GDM1 (cell line): ENCODE measurements around the gene TP73.

Experiments used
- DNase-seq: peaks from one replicate; lab custom pipeline; 2025; lab: John Stamatoyannopoulos, UW

The TP73 gene

DNA sequence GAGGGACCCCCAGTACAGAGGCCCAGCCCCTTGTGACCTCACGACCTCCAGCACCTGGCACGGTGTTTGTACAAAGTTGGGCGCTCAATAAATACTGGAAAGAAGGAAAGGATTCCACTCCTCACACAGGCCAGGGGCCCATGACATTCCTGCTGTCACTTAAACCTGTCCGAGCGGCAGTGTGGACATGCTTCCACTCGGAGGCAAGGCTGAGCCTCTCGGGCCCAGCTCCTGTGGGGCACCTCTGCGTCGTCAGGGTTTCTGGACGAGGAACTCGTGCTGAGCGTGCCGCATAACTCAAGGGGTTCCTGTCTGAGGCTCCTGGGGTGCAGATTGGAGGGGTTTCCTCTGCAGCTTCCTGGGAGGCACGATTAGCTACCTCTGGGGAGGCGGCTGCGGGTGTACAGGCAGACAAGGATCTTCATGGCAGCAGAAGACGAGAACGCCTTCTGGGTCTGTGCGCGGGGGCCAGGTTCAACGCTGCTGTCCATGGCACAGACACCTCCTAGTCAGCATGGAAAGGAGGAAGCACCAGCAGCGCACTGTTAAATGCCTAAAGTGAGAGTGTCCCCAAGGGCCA is 116.6 kb downstream of the TP73 start:
- DNase-seq: no peak

DNA sequence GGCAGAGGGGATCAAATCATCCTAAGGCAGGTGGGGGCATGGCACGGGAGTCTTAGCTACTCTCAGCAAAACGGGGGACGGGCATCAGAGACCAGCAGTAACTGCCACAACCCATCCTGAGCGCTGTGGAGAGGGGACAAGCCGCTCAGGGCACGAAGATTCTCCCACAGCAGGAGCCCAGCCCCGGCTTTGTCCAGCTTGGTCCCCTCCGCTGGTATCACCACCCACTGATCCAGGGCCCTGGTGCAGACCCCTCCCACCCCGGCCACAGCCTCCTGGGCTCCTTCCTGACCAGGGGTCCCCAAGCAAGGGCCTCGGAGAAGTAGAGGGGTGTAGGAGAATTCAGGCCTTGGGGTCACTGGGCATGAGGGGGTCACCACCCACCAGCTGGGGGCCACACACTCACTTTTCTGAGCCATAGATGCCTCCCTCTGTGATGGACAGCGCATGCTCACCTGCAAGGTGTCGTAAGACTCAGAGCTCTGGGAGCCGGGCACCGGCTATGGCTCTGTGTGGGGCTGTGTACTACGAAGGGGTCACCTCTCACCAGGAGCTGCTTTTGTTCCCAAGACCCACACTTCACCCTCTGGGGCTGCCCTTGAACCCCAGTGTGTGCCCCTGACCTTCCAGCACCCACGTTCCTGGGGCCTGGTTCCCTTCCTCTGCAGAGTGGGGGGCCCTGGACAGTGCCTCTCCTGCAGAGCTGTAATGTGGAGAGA is 117.9 kb downstream of the TP73 start:
- DNase-seq: no peak

DNA sequence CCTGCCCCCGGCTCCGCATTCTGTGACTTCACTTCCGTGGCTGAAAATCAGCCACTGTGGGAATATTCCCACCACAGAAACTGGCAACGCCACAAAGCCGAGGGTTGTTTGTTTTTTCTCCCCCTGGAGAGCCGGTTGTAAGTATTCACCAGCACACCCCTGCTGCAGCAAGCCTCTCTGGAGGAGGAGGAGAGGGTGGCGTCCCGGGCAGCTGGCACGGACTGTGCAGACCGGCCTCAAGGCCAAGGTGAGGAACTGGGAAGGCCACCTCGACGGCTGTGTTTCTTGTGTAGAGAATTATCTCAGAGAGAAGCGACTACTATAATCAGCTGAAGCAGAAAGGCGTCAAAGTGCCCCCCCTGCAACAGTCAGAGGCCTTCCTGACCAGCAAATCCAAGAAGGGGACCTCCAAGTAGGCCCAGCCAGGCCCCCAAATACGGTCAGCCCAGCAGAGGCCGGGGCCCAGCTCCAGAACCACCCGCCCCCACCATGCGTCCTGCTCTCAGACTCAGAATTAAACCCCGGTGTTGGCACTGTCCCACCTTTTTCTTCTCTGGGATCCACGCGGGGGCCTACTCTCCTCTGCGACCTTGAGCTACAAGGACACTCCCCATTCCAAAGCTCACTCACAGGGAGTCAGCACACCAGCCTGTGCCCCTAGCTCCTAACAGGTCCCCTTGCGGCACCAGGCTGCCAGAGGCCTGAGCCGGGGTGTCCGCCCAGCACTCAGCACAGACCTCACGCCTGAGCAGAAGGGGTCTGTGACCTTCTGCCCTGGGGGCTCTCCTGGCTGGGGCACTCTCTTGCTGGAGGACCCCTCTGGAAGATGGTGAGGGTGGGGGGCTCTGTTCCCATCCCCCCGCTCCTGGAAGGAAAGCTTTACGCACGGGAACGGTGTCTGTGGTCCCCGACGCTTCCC is 119.1 kb downstream of the TP73 start:
- no peak for DNase-seq

DNA sequence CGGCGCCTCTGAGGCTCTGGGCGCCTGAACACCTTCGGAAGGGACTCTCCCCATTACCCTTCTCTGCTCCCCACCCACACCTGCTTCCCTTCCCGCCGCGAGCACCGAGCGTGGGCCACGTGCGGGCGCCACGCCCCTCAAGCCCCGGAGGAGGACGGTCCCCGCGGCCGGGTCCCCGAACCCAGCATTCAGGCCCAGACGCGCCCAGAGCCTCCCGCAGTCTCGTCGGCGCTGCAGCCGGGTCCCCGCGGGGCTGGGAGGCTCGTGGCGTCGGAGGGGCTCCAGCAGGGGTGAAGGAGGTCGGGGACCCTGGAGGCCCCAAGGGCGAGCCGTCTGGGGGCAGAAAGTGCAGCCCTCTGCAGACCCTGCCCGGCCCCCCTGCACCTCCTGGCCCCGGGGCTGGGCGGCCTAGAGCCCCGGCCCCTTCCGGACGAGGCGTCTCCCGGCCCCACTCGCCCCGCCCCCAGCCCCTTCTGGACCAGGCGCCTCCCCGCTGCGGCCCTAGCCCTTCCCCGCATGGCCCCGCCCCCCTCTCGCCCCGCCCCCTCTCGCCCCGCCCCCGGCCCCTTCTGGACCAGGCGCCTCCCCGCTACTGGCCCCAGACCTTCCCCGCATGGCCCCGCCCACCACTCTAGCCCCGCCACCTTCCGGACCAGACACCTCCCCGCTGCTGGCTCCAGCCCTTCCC is 119.9 kb downstream of the TP73 start:
- DNase-seq: peak; percentile 73

DNA sequence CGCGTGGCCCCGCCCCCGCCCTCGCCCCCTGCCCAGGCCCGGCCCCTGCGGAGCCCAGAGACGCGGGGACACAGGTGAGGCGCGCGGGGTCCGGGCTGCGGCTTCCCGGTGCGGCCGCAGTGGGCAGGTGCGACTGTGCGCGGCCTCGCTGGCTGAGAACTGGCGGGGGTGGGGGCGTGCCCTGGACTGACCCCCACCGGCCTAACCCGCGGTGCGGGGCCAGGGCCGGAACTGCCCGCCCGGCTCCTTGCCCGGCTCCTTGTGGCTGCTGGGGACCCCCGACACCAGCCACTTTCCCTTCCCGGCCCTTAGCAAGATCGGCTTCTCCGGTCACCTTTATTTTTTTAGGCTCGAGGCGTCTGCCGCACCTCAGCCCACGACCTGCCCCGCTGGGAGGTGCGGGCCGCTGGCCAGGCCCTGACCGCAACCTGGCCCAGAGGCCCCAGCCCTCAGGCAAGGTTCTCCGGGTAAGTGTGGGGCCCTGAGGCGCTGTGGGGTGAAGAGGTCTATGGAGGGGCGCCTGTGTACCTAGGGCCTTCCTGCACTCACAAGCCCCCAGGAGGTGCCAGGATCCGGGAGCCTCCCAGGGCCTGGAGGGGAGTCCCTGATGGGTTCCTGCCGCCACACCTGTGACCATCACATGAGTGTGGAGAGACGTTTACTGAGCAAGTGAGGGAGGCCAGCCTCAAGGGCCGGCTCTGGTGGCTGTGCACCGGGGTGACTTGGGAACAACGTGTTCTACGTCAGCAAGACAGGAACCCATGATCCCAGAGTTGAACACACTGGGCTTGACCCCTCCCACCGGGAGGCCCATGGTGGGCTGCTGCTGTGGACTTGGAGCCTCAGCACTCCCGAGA is 120.6 kb downstream of the TP73 start, which contains the start of gene SMIM1:
Gene SMIM1, plus strand, starts transcription at position 35 of the 857 bp plus-strand sequence. CDS start 2,625 bp downstream, outside the sequence.
- no peak for DNase-seq

DNA sequence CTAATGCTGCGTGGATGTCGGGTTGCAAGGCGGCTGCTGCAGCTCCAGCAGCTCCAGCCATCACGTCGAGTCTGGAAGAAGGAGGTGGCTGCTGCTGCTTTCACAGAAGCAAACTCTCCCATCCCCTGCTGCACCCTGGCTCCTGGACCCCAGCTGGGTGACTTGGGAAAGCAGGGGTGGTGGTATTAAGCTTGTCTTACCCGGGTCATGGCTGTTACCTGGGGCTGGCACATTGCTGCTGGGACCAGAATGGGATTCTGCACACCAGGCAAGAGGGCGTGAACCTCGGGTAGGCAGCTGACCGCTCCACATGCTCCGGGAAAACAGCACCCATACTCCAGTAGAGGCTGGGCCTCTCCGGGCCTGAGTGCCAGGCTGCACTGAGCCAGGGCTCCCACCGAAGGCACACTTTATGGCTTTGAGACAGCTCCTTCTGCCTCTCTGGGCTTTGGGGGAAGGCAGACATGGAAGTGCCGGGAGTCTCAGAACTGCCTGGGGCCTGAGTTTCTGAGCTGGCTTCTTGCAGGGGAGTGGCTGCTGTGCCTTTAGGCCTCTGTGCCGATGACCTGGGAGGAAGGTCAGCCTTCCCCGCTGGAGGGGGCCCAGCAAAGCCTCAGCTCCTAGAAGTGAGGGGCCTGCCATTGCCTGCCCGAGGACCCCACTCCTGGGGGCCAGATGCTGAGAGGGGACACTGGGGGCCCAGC is 121.4 kb downstream of the TP73 start:
- DNase-seq: no peak

DNA sequence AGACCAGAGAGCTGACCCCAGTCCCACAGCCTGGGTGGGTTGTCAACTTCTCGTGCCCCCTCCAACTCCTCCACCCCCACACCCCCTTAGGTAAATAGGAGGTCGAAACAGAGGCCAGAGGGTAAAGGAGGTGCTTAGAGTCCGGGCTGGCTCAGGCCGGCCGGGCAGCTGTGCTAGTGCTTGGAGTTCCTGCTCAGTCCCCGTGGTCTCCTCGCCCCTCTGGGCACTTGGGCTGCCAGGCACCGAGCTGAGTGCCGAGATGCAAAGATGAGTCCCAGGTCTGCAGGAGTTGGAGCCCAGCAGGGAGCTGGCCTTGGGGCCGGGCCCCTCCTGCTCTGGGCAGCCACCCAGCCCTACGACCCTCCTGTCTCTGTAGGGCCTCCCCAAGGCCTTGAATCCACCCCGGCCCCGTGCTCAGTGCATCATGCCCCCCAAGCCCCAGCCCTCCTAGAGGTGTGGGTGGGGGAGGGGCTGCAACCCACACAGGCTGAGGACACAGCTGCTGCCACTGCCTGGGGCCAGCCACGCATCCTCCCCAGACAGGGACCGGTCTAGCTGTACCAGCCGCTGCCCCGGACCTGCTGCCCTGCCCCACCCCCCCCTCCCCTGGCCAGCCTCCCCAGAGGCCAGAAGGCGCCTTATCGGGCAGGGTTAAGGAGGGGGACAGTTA is 122.1 kb downstream of the TP73 start:
- no peak for DNase-seq

DNA sequence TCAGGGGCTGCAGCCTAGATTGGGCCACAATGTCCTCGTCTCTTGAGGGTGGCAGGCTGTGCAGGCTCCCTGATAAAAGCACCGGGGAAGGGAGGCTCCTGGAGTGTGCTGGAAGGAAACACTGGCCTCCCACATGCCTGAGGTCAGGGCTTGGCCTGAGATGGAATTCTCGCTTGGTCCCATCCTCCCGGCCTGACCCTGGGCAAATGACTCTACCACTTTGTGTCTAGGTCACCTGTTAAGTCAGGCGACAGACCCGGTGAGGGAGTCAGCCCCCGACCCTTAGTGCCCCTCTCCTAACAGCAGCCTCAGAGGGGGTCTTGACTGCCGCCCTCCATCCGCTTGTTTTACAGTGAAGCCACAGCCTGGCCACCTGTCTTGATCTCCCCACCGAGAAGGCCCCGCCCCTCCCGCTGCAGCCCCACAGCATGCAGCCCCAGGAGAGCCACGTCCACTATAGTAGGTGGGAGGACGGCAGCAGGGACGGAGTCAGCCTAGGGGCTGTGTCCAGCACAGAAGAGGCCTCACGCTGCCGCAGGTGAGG is 122.7 kb downstream of the TP73 start:
- DNase-seq: no peak

DNA sequence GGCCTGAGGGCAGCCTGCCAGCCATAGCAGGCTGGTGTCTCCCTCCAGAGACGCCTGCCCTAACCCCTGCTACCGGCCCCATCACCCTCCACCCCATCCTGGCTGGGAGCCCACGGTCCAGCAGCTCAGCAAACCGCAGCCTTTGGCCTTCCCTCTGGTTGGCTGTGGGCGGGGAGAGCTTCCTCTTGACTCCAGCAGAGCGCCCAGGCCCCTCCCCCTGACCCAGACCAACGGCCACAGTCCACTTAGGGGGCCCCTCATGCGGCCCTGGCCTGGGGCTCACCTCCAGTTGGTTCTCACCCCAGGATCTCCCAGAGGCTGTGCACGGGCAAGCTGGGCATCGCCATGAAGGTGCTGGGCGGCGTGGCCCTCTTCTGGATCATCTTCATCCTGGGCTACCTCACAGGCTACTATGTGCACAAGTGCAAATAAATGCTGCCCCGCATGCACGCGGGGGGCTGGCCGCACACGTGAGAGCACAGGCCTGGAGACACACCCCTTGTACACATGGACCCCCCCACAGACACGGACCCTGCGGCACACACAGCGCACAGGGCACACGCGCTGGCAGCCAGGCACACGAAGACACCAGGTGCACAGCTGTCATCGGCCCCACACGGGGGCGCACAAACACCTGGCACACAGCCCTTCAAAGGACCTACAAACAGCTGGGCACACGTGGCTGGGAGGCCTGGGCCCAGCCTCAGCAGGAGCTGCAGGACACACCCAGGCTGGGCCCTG is 123.3 kb downstream of the TP73 start:
- DNase-seq: no peak

DNA sequence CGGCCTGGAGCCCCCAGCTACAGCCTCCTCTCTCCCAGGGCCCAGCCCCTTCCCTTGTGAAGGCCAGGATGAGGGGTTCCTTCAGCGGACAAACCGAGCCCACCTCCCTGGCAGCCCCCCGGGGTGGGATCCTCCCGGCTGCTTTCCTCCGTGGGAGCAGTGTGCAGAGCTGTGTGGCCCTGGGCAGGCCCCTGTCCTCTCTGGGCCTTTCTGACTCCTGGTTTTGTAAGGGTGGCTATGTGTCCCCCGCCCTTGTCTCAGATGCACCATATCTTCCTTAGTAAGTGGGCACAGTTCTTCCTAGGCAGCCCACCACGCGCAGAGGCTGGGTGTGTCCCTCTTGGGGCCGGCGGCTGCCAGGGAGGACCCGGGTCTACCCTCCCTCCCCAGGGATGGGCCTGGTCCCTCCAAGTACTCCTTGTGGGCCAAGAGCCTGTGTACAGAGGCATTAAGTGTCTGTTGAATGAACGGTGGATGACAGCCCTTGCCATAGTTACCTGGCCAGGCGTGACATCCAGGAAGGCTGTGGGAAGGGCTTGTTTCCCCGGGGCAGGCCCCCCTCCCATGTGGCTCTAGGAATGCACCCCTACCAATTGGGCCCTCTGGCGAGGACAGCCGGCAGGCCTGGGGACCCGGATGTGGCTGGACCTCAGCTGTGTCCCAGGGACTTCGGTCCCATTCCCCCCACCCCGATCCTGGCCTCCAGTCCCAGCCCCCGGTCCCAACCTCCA is 124.1 kb downstream of the TP73 start:
- no peak for DNase-seq

DNA sequence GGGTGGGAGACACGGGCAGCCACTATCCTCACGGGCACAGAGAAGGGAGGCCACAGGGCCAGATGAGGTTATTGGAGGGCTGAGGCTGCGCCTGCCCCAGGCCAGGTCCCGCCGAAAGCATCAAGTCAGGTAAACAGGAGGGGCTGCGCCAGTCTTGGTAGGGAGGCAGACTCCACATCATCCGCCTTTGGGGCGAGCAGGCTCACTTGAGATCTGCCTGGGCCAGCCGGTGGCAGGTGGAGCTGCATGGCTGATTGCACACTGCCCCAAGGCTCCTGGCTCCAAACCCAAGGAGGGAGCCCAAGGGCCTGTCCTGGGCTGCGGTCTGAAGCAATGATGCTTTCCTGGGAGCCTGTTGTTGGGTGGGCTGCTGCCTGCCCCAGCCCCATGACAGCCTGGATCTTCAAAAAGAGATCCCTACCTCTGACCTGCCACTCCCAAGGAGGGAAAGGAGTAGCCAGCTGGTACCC is 124.8 kb downstream of the TP73 start:
- no peak for DNase-seq

DNA sequence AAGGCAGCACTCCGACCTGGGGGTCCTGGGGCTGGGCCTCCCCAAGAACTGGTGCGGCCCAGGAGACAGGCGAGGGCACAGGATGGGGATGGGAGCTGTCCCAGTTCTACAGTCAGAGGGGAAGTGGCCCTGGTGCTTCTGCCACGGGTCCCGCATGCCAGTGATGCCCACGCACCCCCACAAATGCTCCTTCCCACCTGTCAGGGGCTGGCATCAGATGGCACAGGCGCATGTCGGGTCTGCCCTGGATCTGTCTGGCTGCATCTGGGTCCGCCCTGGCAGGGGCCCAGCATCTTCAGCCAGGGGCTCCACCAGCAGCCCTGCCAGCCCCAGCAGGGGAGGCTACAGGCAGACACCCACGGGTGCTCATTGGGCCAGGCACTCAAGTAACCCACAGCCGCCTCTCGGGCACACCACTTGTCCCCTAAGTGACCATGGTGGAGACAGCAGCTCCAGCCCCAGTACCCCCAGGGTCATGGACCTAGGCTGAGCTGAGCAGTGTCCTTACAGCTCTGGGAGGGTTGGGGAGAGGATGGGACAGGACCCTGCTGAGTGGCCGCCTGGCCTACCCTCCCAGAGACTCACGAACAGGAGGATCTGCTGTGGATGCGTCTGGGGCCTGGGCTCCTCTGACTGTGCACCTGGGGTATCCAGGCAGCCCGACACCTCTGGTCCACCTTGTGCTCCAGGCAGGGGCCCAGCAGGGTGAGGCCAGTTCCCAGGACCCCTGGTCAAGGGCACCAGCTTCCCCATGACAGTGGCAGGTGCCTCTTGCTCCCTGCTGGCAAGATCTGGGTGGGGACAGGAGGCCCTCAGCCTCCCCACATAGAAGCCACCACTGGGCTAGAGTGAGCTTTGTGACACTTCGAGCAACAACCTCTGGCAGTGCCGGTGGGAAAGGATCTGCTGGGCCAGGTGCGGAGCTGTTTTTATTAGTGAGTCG is 125.6 kb downstream of the TP73 start:
- no peak for DNase-seq

DNA sequence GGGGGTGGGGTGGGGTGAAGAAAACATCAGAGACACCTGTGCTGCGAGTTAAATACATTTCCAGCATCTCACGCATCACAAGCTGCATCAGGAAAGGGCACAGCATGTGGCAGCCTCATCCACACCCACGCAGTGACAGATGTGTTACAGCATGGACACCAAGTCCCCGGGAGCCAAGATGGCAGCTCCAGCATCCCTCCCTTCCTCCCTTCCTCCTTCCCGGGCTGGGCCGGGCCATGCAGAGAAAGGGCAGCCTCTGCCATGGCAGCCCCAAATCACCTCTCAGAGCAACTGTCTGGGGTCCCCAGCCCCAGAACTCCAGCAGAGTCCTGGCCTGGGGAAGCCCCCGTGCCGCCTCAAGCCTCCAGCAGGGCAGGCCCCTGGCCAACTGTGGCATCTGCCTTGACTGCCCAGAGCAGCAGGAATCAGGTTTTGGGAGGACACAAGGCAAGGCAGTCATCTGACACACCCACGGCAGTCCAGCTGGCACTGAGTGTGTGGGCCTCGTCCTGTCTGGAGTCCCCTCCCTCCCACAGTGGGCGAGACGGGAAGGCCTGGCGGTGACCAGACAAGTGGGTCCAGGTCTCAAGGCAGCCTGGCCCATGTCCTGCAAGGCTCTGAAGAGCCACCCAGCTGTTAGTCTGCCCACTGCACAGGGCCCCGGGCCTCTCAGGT is 126.4 kb downstream of the TP73 start:
- DNase-seq: no peak

DNA sequence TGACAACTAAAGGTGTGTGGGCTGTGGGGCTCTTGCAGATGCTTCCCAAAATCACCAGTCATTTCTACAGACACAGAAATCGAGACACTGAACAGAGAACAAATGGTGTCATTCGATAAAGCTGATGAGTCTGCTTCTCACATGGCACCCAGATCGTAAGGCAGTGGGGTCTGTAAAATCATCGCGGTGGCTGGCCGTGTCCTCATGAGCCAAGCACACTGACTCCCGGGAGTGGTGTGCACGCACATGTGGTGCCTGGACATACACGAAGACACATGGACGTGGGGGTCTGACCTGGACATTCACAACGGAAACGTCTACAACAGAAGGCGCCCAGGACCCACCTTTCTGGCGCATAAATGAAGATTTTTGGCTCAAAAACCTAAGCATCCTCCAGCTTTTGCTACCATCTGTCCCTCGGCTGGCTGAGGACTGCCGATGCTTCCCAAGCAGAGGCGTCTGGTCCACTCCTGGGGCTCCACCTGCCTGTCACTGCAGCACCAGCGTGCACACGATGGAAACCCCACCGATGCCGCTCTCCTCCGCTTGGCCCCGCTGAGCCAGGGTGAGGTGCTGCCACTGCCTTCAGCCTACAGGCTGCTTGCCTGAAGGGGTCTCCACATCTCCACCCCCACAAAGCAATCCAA is 127.1 kb downstream of the TP73 start:
- DNase-seq: no peak

DNA sequence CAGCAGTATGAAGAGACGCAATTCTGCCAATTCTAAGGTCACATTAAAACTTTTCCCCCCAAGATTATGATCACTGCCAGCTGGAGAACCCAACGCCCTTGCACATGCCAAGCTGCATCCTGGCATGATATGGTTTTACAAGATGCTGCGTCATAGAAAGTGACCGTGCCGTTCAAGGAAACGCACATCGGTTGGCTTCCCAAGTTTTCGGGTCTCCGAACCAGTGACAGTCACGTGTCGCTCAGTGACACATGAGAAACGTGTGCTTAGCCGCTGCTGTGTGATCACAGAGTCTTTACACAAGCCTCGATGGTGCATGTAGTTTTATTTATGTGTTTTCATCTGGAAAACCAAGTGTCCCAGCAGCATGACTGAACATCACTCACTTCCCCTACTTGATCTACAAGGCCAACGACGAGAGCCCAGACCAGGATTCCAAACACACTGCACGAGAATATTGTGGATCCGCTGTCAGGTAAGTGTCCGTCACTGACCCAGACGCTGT is 127.6 kb downstream of the TP73 start:
- DNase-seq: no peak

DNA sequence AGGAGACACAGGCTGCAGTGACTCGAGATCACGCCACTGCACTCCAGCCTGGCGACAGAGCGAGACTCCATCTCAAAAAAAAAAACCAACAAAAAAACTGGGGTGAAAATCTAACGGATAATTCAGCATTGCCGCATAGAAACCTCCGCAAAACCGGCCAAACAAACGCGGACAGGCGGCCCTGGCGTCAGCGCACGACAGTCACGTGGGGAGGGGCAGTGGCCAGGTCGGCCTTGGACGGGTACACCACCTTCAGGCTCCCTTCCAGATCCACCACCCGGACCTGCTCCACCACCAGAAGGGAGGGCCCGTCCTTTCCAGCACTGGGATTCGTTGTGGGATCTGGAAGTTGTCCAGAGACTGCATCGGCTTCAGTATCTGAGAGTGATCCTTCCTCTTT is 128.6 kb downstream of the TP73 start:
- DNase-seq: no peak
